GM19463 (cell line): Measurements from ENCODE around the gene KRTAP9-9.
"Not testable (repeated sequence)": the region's sequence is repeated elsewhere in the genome, so short reads cannot be mapped to it uniquely, and the experiment has no call there.

Source experiments
- ATAC-seq: cut with Tn5 transposase; IDR thresholded peaks from one replicate; pipeline ENCODE4 v1.9.1; 2021; ENCODE audit warnings: mild to moderate bottlenecking, moderate library complexity; ENCODE audit not compliant: unreplicated experiment

Gene KRTAP9-9

DNA sequence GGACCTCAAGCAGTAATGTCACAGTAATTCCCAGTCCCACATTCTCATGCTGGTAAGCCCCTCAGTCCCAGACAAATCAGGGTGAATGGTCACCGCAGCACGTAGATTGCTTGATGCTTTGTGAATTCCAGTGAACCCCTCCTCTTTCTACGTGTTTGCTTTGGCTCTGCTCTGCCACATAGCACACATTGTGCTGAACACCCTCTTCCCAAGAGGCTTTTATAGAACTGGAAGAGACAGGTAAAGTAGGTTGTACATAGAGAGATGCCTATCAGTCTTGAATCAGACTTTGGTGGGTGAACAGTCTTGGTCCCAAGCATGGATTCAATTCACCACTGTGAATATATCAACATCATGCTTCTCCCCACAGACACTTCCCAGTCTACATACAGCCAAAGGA, 9.4 kb downstream of the KRTAP9-9 start:
- ATAC-seq: no peak

DNA sequence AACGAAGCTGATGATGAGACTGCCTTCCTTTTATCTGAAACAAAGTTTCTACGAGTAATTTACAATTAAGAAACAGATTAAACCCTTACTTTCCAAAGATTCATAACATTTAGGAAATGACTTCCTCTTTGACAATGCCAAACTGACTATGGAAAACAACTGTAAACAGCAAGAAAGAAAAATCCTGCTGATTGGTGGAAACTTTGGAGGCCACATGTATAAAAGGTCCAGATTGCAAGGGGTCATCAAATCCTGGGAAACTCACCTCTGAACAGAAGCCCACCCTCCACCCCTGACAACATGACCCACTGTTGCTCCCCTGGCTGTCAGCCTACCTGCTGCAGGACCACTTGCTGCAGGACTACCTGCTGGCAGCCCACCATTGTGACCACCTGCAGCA, 9.9 kb downstream of the KRTAP9-9 start, which contains the start of gene KRTAP9-6:
KRTAP9-6 (plus strand) TSS at position 301 of the 400 bp plus-strand sequence; CDS start at position 301, 0 bp downstream.
- no peak for ATAC-seq

DNA sequence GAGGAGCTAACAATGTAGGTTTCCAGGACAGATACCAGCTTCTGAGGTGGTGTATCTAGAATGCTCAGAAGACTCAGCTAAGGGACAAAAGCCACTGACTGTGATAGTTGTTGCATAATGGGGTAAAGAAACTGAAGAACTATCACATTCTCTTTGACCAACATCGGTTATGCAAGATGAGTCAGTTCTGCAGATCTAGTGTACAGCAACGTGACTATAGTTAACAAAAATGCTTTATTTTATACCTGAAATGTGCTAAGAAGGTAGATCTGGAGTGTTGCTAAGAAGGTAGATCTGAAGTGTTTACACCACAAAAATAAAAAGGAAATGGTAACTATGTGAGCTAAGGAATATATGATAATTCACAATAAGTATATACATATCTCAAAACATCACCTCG, 12.5 kb downstream of the KRTAP9-9 start:
- ATAC-seq: no peak

GRCh38 chr17:41271323-41271722, 16.1 kb downstream of the KRTAP9-9 start:
- ATAC-seq: not testable (repeated sequence)

DNA sequence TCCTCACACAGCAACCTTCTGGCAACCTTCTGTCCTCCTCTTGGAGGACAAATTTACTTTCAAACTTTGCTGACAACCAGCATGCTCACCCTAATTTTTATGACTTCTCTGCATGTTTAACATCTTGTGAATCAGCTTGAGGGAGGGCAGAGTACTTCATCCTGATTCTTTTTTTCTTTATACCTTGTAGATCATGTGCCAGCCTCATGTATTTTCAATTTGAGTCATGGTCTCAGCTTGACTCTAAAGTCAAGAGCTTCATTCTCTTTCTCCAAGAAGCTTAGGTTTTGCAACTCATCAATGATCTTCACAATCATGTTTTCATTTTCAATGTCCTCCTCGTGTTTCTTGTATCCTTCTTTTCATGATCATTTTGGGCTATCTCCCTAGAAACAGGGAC, 16.7 kb downstream of the KRTAP9-9 start:
- no peak for ATAC-seq

DNA sequence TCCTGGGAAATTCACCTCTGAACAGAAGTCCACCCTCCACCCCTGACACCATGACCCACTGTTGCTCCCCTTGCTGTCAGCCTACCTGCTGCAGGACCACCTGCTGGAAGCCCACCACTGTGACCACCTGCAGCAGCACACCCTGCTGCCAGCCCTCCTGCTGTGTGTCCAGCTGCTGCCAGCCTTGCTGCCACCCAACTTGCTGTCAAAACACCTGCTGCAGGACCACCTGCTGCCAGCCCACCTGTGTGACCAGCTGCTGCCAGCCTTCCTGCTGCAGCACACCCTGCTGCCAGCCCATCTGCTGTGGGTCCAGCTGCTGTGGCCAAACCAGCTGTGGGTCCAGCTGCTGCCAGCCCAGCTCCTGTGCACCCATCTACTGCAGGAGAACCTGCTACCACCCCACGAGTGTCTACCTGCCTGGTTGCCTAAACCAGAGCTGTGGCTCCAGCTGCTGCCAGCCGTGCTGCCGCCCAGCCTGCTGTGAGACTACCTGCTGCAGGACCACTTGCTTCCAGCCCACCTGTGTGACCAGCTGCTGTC, 20.5 kb downstream of the KRTAP9-9 start, which contains the start of gene KRTAP9-7:
KRTAP9-7 (plus strand) TSS at position 51 of the 543 bp plus-strand sequence; CDS start at position 51, 0 bp downstream.
- ATAC-seq: not testable (repeated sequence)

- ATAC-seq: no peak
Measured at GRCh38 chr17:41278176-41278955, 23.2 kb downstream of the KRTAP9-9 start.

DNA sequence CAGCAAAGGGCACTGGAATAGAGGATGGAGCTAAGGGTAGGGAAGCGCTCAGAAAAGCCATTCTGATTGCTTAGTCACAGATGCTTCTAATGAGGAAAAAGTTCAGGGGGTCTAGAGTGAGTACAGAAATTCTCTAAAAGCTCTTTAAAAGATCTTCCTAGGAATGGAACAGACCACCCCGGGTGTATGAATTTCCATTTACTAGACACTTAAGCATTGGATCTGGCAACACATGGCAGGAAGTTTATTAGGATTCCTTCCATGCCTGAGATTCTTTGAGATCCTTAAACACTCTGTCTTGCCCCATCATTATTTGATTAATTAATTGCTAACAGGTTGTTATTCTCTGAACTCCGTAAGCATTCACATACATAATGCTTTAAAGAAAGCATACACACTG, 28.9 kb downstream of the KRTAP9-9 start:
- ATAC-seq: no peak

DNA sequence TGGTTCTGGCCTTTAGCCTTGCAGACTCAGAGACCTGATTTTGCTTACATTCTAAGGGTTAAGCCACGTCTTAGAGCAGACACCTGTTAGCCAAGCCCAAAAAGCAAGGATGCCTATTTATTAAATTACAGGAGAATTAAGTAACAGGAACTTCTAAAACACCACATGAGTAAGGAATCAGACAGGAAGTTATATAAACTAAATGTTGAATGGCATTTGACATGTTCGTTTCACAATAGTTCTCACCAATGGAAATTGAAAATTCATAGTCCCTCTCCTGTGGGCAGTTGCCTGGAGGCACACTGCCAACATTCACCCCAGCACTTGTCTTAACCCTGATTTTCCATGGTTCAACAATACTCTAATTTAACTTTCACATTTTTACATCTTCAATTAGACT, 29.4 kb downstream of the KRTAP9-9 start:
- ATAC-seq: no peak

DNA sequence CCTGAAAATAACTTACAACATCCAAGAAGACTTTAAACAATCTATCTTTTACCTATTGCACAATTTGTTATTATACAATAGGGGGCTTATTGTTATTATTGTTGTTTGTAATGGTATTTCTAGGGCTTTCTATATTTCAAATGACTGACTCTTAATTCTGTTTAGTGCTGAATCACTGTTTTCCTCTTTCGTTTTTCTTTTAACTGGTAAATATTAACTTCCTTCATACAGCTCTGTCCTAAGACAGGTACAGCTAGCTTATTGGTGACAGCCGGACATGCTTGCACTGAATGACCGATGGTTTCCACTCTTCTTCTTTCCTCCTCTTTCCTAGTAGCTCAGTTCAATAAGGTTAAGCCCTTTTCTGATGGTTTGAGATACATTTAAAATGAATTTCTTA, 31.9 kb downstream of the KRTAP9-9 start:
- ATAC-seq: no peak

GRCh38 chr17:41294016-41294415, 38.8 kb downstream of the KRTAP9-9 start:
- ATAC-seq: no peak

DNA sequence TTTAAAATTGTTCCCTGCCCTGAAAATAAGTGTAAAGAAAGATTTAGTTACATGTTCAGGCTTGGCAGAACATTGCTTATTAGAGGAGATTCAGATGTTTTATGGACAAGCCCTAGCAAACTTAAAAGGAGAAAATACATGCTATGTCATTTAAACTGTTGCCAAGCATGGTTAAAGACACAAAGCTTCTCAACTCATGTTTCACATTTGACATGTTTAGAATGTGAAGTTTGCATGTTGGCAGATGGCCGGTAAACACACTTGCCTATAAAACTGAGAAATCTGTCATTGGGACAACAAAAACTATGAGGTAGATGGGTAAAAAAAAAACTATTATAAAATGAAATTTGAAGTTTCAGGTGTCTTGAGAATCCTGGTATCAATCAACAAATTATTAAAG, 41.7 kb downstream of the KRTAP9-9 start:
- no peak for ATAC-seq

GRCh38 chr17:41298458-41299135, 43.4 kb downstream of the KRTAP9-9 start:
- ATAC-seq: no peak

DNA sequence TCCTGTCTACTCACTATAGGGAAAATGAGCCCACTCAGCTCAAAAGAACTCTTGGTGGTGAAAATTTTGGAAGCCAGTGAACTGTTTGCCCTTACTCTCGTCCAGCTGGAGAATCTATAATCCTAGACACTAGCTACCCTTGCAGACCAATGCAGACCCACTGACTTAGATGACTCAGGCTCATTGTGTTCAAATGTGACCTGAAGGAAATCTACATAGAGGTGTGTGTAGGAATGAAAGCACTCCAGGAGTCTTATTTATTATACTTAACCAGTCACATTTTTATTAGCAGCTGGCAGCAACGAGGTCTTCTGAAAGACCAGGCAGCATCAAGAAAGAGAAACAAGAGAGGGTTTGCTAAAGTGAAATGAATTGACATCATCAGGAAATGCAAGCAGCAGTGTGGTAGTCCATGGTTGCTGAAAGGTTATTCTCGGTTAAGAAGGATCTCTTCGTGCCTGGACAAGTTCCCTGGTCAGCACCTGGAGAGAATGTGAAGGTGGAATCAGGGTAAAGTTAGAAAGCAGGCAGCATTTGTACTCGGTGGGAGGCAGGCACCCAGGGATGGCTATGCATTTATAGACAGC, 46.1 kb downstream of the KRTAP9-9 start:
- ATAC-seq: no peak

DNA sequence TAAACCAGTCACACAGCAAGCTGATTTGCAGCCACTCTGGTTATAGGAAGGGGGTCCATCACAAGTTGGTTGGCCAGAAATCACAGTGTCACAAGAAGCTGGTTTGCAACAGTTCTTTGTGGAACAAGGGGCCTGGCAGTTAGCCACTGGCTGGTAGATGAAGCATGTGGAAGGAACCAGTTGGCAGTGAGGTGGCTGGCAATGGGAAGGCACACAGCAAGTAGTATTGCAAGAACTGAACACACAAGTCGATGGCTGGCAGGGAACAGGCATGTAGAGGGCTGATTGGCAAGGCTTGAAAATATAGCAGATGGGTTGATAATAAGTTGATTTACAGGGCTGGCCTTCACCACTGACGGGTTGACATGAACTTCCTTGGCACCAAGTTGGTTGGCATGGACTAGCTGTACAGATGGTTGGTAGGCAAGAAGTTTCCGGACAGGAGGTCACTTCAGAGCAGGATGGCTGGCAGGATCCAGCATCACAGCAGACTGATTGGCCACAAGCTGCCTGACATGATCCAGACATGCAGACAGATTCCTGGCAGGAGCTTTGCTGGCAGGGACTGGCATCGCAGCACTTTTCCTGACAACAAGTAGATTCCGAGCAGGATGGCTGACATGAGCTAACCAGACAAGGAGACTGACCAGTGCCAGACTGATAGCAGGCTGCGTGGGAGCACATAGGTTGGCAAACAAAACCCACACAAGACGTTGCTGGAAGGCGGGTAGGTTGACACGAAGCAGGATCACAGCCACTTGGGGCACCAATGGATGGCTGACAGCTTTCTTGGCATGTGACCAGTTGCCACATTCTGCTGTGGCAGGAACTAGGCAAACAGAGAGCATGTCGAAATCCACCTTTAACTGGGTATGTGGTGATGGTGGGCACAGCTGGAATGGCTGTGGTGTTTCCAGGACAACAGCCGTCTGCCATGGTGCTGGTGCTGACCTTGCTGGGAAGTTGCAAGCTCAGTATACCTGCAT, 47.0 kb downstream of the KRTAP9-9 start, which contains the start of gene KRTAP29-1:
KRTAP29-1 (minus strand) TSS at position 936 of the 986 bp plus-strand sequence; CDS start at position 936, 0 bp downstream.
- no peak for ATAC-seq

- no peak for ATAC-seq
Measured at GRCh38 chr17:41302981-41303380, 47.8 kb downstream of the KRTAP9-9 start.

- no peak for ATAC-seq
Measured at GRCh38 chr17:41304091-41304490, 48.9 kb downstream of the KRTAP9-9 start.
